Activated CD8-positive, alpha-beta T cell treated with anti-CD3 and anti-CD28 coated beads for 36 hours (primary cell): ENCODE results near the gene CROT. TPM values are rescaled to one million over a fixed set of nuclear protein-coding genes. Genes with fewer than 3 reads are reported as not detected.

Experiments used
- ATAC-seq: fragments of 200-7000 bp; cut with Tn5 transposase; one replicate; pipeline ENCODE4 v1.10.0; 2021; ENCODE audit warnings: mild to moderate bottlenecking, moderate library complexity
- CTCF ChIA-PET: fragments of 350-600 bp; sonication (Branson Sonifier 250); formaldehyde crosslinking; loops from one replicate; lab custom pipeline; 2021; ENCODE audit warnings: antibody characterized with exemption; lab: Charles Lee
- POLR2A ChIA-PET: fragments of 350-600 bp; sonication (Branson Sonifier 250); formaldehyde crosslinking; loops from one replicate; lab custom pipeline; 2021; ENCODE audit warnings: antibody characterized with exemption; lab: Charles Lee
- DNase-seq: peaks from one replicate; pipeline ENCODE4 v3.0.0-alpha.2; 2020
- H3K27ac Mint-ChIP-seq: one replicate; pipeline ENCODE4 v1.8.0; 2021; ENCODE audit warnings: mild to moderate bottlenecking, mixed read lengths
- H3K27me3 Mint-ChIP-seq: one replicate; pipeline ENCODE4 v1.8.0; 2021; ENCODE audit warnings: mixed read lengths
- H3K36me3 Mint-ChIP-seq: one replicate; pipeline ENCODE4 v1.8.0; 2021; ENCODE audit warnings: low read depth, mixed read lengths
- H3K4me1 Mint-ChIP-seq: one replicate; pipeline ENCODE4 v1.8.0; 2021; ENCODE audit warnings: low read depth, mixed read lengths
- H3K4me3 Mint-ChIP-seq: one replicate; pipeline ENCODE4 v1.8.0; 2021; ENCODE audit warnings: mild to moderate bottlenecking, moderate library complexity, mixed read lengths
- H3K9me3 Mint-ChIP-seq: one replicate; pipeline ENCODE4 v1.8.0; 2021; ENCODE audit warnings: mixed read lengths
- CTCF ChIP-seq: fragments of 200-600 bp; IDR thresholded peaks from one replicate; pipeline ENCODE4 v1.8.0; 2022; ENCODE audit warnings: antibody characterized with exemption, mild to moderate bottlenecking
- intact Hi-C: fragments of 100-400 bp; cut with micrococcal nuclease; formaldehyde crosslinking; loops from one replicate; pipeline ENCODE4 v1.10.0; 2022
- total RNA-seq, 2 experiments: library from RNA; stranded (reverse); gene quantifications; one replicate each; pipeline ENCODE4 v1.2.3, GENCODE V29; 2021

Gene CROT
- total RNA-seq = 1 to 10 TPM; 7.2 to 7.3 TPM

GRCh38 chr7:87345166-87345927 is at the start of gene CROT:
Gene CROT (plus strand): TSS chr7:87345664. CDS start chr7:87349069, 3,405 bp downstream.
- no peak for TF ChIP-seq CTCF
- no peaks in the 10 kb centered on the region for H3K9me3 Mint-ChIP-seq
- H3K27me3 Mint-ChIP-seq = no peaks in the 10 kb centered on the region
- H3K36me3 Mint-ChIP-seq = peaks cover 22% of the 10 kb centered on the region
- peak; percentile 97 for DNase-seq
- ATAC-seq = peak; percentile 99
- ChIA-PET CTCF (interaction anchor here (0.8 to 1.7 kb wide), 4 partner anchors 9 to 582 kb away, joined by 3 to 7 read pairs (median 4); no protein-coding TSS in a partner anchor), POLR2A (interaction anchor here (0.7 to 1.6 kb wide), 6 partner anchors 22 to 494 kb away, joined by 3 to 5 read pairs (median 4); no protein-coding TSS in a partner anchor)
- H3K27ac Mint-ChIP-seq = peak within 1 kb of the TSS; percentile 90
- peaks cover 34% of the 10 kb centered on the region for H3K4me1 Mint-ChIP-seq
- intact Hi-C loops = no loop called here
- peak within 1 kb of the TSS; percentile 93 for H3K4me3 Mint-ChIP-seq

- Mint-ChIP-seq H3K27me3 (peaks cover 3% of the 10 kb centered on the region), H3K9me3 (peaks cover 13% of the 10 kb centered on the region), H3K4me3 (no peak overlapping the region), H3K4me1 (no peaks in the 10 kb centered on the region), H3K36me3 (no peaks in the 10 kb centered on the region), H3K27ac (no peak overlapping the region)
- ChIA-PET CTCF (no interaction called here), POLR2A (no interaction called here)
- DNase-seq (no peak), ATAC-seq (no peak)
- intact Hi-C loops = no loop called here
- TF ChIP-seq CTCF = no peak
Measured at GRCh38 chr7:87300756-87301155, 44.7 kb upstream of the CROT start.

- intact Hi-C loops = no loop called here
- Mint-ChIP-seq H3K4me1 (no peaks in the 10 kb centered on the region), H3K27ac (no peak overlapping the region), H3K27me3 (peaks cover 9% of the 10 kb centered on the region), H3K36me3 (no peaks in the 10 kb centered on the region), H3K9me3 (no peaks in the 10 kb centered on the region), H3K4me3 (no peak overlapping the region)
- POLR2A ChIA-PET = no interaction called here
- ATAC-seq = no peak
- CTCF ChIA-PET = interaction anchor here (1.1 to 1.4 kb wide), 2 partner anchors 105 to 108 kb away, joined by 6 to 13 read pairs; no protein-coding TSS in a partner anchor
- TF ChIP-seq CTCF = no peak
- no peak for DNase-seq
Measured at GRCh38 chr7:87310790-87311419, 34.6 kb upstream of the CROT start.

- ChIA-PET POLR2A (no interaction called here), CTCF (interaction anchor here (0.6 to 1.5 kb wide), 19 partner anchors 9 to 193 kb away, joined by 3 to 78 read pairs (median 4); partner anchors contain the start of gene CROT)
- H3K9me3 Mint-ChIP-seq = no peaks in the 10 kb centered on the region
- intact Hi-C loops = loop anchor here (1.0 kb wide), 1 partner anchor 104 kb away; no protein-coding TSS in a partner anchor
- H3K4me1 Mint-ChIP-seq = peaks cover 9% of the 10 kb centered on the region
- ATAC-seq (peak; percentile 94), DNase-seq (peak; percentile 64)
- peak; percentile 96 for TF ChIP-seq CTCF
- no peaks in the 10 kb centered on the region for H3K36me3 Mint-ChIP-seq
- H3K27ac Mint-ChIP-seq = no peak overlapping the region
- peaks cover 2% of the 10 kb centered on the region for H3K27me3 Mint-ChIP-seq
- no peak overlapping the region for H3K4me3 Mint-ChIP-seq
Measured at GRCh38 chr7:87312215-87312865, 33.1 kb upstream of the CROT start.
